Panc1 (cell line): ENCODE results near the gene CASTOR1.

ENCODE experiments used
- REST ChIP-seq, 2 experiments: IDR thresholded peaks; 2 replicates each; pipeline ENCODE4 v1.6.1; 2011 to 2012; ENCODE audit warnings: low read depth in 2 of 2, control low read depth in 1 of 2, low read length in 1 of 2, mild to moderate bottlenecking in 1 of 2, moderate library complexity in 1 of 2; ENCODE audit not compliant: insufficient read depth in 1 of 2
- SIN3A ChIP-seq: IDR thresholded peaks from 2 replicates; pipeline ENCODE4 v1.6.1; 2012; ENCODE audit warnings: low read depth, mild to moderate bottlenecking, low read length, moderate library complexity, borderline replicate concordance; ENCODE audit not compliant: insufficient read depth
- TF ChIP-seq, protein P1 (sequence below): fragments of 450-650 bp; IDR thresholded peaks from 2 replicates; pipeline ENCODE4 v1.5.1; 2017; ENCODE audit warnings: mild to moderate bottlenecking

GRCh38 chr22:30315962-30316576, 26.8 kb upstream of the CASTOR1 start:
- TF ChIP-seq, protein P1, sequence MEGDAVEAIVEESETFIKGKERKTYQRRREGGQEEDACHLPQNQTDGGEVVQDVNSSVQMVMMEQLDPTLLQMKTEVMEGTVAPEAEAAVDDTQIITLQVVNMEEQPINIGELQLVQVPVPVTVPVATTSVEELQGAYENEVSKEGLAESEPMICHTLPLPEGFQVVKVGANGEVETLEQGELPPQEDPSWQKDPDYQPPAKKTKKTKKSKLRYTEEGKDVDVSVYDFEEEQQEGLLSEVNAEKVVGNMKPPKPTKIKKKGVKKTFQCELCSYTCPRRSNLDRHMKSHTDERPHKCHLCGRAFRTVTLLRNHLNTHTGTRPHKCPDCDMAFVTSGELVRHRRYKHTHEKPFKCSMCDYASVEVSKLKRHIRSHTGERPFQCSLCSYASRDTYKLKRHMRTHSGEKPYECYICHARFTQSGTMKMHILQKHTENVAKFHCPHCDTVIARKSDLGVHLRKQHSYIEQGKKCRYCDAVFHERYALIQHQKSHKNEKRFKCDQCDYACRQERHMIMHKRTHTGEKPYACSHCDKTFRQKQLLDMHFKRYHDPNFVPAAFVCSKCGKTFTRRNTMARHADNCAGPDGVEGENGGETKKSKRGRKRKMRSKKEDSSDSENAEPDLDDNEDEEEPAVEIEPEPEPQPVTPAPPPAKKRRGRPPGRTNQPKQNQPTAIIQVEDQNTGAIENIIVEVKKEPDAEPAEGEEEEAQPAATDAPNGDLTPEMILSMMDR: no peak
- no peak for TF ChIP-seq SIN3A
- no peak for TF ChIP-seq REST (IDR thresholded peaks at IDR 0.05; ENCODE audit: insufficient read depth in 1 of 2, low read depth in 2 of 2, low read length in 1 of 2)
